Hepatocyte (in vitro differentiated cells): Measurements from ENCODE around the gene GABRD. TPM values are rescaled to one million over a fixed set of nuclear protein-coding genes. Genes with fewer than 3 reads are reported as not detected.

Source experiments
- DNase-seq: peaks from one replicate; pipeline ENCODE4 v3.0.0-alpha.2; 2016; ENCODE audit warnings: low spot score
- H2AFZ ChIP-seq: fragments of 200-600 bp; sonication (generic); 2 replicates; pipeline ENCODE4 v1.6.0; 2016; ENCODE audit warnings: antibody characterized with exemption, mild to moderate bottlenecking
- H3K27ac ChIP-seq: fragments of 200-600 bp; sonication (generic); 2 replicates; pipeline ENCODE4 v1.5.1; 2016; ENCODE audit warnings: mild to moderate bottlenecking
- H3K27me3 ChIP-seq: fragments of 200-600 bp; sonication (generic); 2 replicates; pipeline ENCODE4 v1.6.1; 2016
- H3K36me3 ChIP-seq: fragments of 200-600 bp; sonication (generic); replicated peaks from 2 replicates; pipeline ENCODE4 v1.5.1; 2016; ENCODE audit warnings: low read depth; ENCODE audit not compliant: insufficient read depth
- H3K4me1 ChIP-seq: fragments of 200-600 bp; sonication (generic); 2 replicates; pipeline ENCODE4 v1.5.1; 2016; ENCODE audit warnings: mild to moderate bottlenecking, moderate library complexity; ENCODE audit not compliant: insufficient read depth
- H3K4me2 ChIP-seq: fragments of 200-600 bp; sonication (generic); 2 replicates; pipeline ENCODE4 v1.6.0; 2016
- H3K4me3 ChIP-seq: fragments of 200-600 bp; sonication (generic); 2 replicates; pipeline ENCODE4 v1.5.1; 2016; ENCODE audit warnings: mild to moderate bottlenecking
- H3K79me2 ChIP-seq: fragments of 200-600 bp; sonication (generic); 2 replicates; pipeline ENCODE4 v1.6.0; 2017; ENCODE audit warnings: mild to moderate bottlenecking
- H3K9me2 ChIP-seq: fragments of 200-600 bp; sonication (generic); replicated peaks from 2 replicates; pipeline ENCODE4 v1.6.0; 2017; ENCODE audit warnings: mild to moderate bottlenecking; ENCODE audit not compliant: insufficient read depth
- H3K9me3 ChIP-seq: fragments of 200-600 bp; sonication (generic); 2 replicates; pipeline ENCODE4 v1.5.1; 2016; ENCODE audit warnings: low read depth, mild to moderate bottlenecking
- H4K20me1 ChIP-seq: fragments of 200-600 bp; sonication (generic); 2 replicates; pipeline ENCODE4 v1.6.0; 2016; ENCODE audit warnings: mild to moderate bottlenecking; ENCODE audit not compliant: insufficient read depth, poor library complexity, severe bottlenecking
- CTCF ChIP-seq: fragments of 200-600 bp; sonication (generic); IDR thresholded peaks from 2 replicates; pipeline ENCODE4 v1.5.1; 2016; ENCODE audit warnings: antibody characterized with exemption, mild to moderate bottlenecking; ENCODE audit not compliant: poor library complexity
- EZH2 ChIP-seq: fragments of 200-600 bp; sonication (generic); IDR thresholded peaks from 2 replicates; pipeline ENCODE4 v1.6.1; 2016; ENCODE audit warnings: antibody characterized with exemption, mild to moderate bottlenecking, borderline replicate concordance
- EZH2phosphoT487 ChIP-seq: fragments of 200-600 bp; sonication (generic); IDR thresholded peaks from one replicate; pipeline ENCODE4 v1.6.1; 2018; ENCODE audit warnings: antibody characterized with exemption, mild to moderate bottlenecking, low read depth, moderate library complexity; ENCODE audit not compliant: unreplicated experiment, severe bottlenecking
- WGBS: methylation state at CpG from one replicate; pipeline ENCODE4 v1.1.6; 2016; ENCODE audit warnings: low lambda C conversion rate; ENCODE audit errors: missing lambda C conversion rate; 5-methylcytosine and 5-hydroxymethylcytosine counted together
- polyA plus RNA-seq: library from polyadenylated mRNA; unstranded; fragments of >200 nt; fragmentation: Nextera tagmentation; extraction: Ambion mirVana; gene quantifications from 2 replicates; pipeline ENCODE4 v1.2.1, GENCODE V29; 2016
- total RNA-seq: library from RNA; depleted of rRNA; stranded (reverse); fragments of >200 nt; gene quantifications from 2 replicates; pipeline ENCODE4 v1.2.3, GENCODE V29; 2014

GABRD gene
- total and polyA plus RNA-seq, 2 experiments from 2014 or later, result not detected

GRCh38 chr1:1973716-1974642 lies 45.2 kb upstream of the GABRD start:
- H3K79me2 ChIP-seq, result no peaks in the 10 kb centered on the region
- H4K20me1 ChIP-seq, result no peaks in the 10 kb centered on the region
- no peak overlapping the region for H3K4me2 ChIP-seq
- no peak overlapping the region for H3K27ac ChIP-seq
- H3K4me1 ChIP-seq, result no peaks in the 10 kb centered on the region
- H3K9me3 ChIP-seq, result no peaks in the 10 kb centered on the region
- H3K4me3 ChIP-seq, result no peak overlapping the region
- WGBS, result 91% methylated on average over 27 of the region's 34 CpGs
- TF ChIP-seq CTCF, result no peak
- TF ChIP-seq EZH2phosphoT487, result no peak
- TF ChIP-seq EZH2, result no peak
- DNase-seq, result no peak
- no peaks in the 10 kb centered on the region for H3K9me2 ChIP-seq
- H3K27me3 ChIP-seq, result no peaks in the 10 kb centered on the region
- no peak overlapping the region for H2AFZ ChIP-seq
- no peaks in the 10 kb centered on the region for H3K36me3 ChIP-seq

GRCh38 chr1:1974834-1975233 lies 44.3 kb upstream of the GABRD start:
- WGBS, result 72% methylated on average over 22 of the region's 22 CpGs
- no peaks in the 10 kb centered on the region for H4K20me1 ChIP-seq
- no peaks in the 10 kb centered on the region for H3K27me3 ChIP-seq
- no peaks in the 10 kb centered on the region for H3K36me3 ChIP-seq
- H2AFZ ChIP-seq, result no peak overlapping the region
- no peak for DNase-seq
- H3K4me3 ChIP-seq, result no peak overlapping the region
- no peaks in the 10 kb centered on the region for H3K79me2 ChIP-seq
- no peaks in the 10 kb centered on the region for H3K9me2 ChIP-seq
- no peak overlapping the region for H3K4me2 ChIP-seq
- no peak for TF ChIP-seq EZH2phosphoT487
- TF ChIP-seq EZH2, result no peak
- TF ChIP-seq CTCF, result no peak
- H3K9me3 ChIP-seq, result no peaks in the 10 kb centered on the region
- H3K27ac ChIP-seq, result no peak overlapping the region
- no peaks in the 10 kb centered on the region for H3K4me1 ChIP-seq

DNA sequence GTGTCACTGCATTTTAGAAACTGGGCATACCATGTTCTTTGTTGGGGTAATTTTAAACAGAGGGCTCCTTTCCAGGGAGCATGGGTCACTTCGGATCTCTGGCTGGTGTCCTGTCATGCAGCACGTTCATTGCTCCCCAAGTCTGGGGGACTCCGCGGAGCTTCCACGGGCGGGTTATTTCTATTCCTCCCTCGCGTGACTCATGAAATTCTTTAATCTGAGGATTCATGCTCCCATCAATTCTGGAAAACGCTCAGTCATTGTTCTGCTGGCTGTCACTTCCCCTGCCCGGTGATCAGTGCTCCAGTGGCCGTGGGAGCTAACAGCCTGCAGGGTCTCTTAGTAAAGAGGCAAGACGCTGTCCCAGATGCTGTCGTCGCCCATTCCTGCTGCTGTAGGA lies 43.6 kb upstream of the GABRD start:
- H3K4me2 ChIP-seq, result no peak overlapping the region
- no peaks in the 10 kb centered on the region for H3K4me1 ChIP-seq
- H2AFZ ChIP-seq, result no peak overlapping the region
- H3K27me3 ChIP-seq, result no peaks in the 10 kb centered on the region
- DNase-seq, result no peak
- H3K36me3 ChIP-seq, result no peaks in the 10 kb centered on the region
- H3K4me3 ChIP-seq, result no peak overlapping the region
- WGBS, result 93% methylated on average over 14 of the region's 14 CpGs
- no peaks in the 10 kb centered on the region for H3K79me2 ChIP-seq
- no peak for TF ChIP-seq CTCF
- TF ChIP-seq EZH2, result no peak
- no peak for TF ChIP-seq EZH2phosphoT487
- H3K9me2 ChIP-seq, result no peaks in the 10 kb centered on the region
- no peaks in the 10 kb centered on the region for H3K9me3 ChIP-seq
- no peaks in the 10 kb centered on the region for H4K20me1 ChIP-seq
- no peak overlapping the region for H3K27ac ChIP-seq
